NCI-H146 treated with DMSO at 0.1 percent for 48 hours (cell line): ENCODE results near the gene VIPR2.
"Not testable (repeated sequence)": the region's sequence is repeated elsewhere in the genome, so short reads cannot be mapped to it uniquely, and the experiment has no call there.

ENCODE experiments used
- DNase-seq: peaks from one replicate; lab custom pipeline; 2025; ENCODE audit not compliant: unreplicated experiment; lab: John Stamatoyannopoulos, UW

The VIPR2 gene, protein sequence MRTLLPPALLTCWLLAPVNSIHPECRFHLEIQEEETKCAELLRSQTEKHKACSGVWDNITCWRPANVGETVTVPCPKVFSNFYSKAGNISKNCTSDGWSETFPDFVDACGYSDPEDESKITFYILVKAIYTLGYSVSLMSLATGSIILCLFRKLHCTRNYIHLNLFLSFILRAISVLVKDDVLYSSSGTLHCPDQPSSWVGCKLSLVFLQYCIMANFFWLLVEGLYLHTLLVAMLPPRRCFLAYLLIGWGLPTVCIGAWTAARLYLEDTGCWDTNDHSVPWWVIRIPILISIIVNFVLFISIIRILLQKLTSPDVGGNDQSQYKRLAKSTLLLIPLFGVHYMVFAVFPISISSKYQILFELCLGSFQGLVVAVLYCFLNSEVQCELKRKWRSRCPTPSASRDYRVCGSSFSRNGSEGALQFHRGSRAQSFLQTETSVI

GRCh38 chr7:159144758-159145489 is at the start of gene VIPR2:
Gene VIPR2, minus strand, starts transcription at chr7:159144867. Its CDS starts 96 bp downstream, at chr7:159144771.
- DNase-seq: no peak

DNA sequence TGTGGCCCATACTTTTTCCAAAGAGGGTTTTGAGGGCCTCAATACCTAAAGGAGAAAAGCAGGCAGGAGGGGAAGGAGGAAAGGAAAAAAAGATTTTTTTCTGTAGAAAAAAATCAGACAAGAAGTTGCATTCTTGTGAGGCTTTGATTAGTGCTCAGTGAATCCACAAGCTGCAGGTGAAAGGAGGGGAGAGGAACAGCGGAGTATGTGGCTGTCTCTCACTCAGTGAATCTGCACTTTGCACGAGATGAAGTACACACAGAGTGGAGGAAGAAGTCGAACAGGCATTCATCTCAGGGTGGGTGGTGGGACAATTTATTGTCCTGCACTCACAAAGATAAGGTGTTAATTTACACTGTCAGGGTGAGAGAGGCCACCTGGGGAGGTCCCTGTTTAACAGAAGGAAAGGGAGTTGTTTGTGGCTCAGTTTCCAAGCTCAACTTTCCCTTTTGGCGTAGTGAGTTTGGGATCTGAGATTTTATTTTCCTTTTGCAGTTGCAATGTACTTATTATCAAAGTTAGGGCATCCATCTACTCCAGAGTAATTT is 49.0 kb upstream of the VIPR2 start:
- DNase-seq: no peak

- DNase-seq: no peak
Measured at GRCh38 chr7:159192725-159193453, 48.2 kb upstream of the VIPR2 start.

GRCh38 chr7:159192013-159192412 is 47.3 kb upstream of the VIPR2 start:
- DNase-seq: no peak

- DNase-seq: no peak
Measured at GRCh38 chr7:159191236-159191635, 46.6 kb upstream of the VIPR2 start.

GRCh38 chr7:159188011-159188410 is 43.3 kb upstream of the VIPR2 start:
- no peak for DNase-seq

DNA sequence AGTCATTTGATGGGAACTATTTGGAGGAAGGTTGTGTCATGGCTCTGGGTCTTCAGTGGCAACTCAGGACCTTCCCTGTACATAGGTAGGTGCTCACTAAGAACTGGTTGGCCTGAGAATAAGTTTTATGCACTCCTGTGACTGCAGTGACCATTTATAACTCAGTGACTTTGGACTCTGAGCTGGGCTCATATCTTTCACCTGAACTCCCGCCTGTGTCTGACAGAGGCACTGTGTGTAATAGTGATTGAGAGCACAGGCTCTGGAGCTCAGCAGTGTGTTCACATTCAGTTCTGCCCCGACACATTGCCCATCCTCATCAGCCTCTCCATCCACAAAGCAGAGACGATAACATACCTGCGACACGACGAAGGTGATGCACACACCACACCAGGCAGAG is 34.6 kb upstream of the VIPR2 start:
- DNase-seq: no peak

DNA sequence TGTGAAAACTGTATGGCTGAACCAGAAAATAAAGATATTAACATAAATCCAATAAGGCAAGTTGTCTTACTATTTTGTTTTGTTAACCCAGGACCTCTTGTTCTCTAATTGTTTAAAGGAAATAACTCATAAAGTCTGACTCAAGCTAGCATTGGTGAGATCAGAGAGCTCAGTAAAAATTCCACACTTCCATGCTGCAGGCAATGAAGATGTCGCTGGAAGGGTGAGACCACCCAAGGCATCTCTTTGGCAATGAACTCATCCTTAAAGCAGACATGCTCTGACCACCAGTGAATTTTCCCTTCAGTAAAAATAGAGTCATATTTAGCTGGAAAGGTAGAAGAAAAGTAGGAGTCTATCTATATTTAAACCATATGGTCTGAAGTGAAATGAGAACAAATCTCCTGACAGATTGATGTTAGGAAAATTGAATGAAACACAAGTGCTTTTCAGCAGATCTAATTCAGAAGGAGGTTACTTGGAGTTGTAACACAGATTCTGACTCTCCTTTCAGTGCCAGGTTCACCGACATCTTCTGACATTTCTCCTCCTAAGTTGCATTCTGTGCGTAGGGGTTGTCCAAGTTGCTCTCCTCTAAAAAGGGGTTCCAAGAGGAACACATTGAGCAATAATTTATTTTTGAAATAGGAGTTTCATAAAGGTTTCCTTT is 32.8 kb upstream of the VIPR2 start:
- no peak for DNase-seq

DNA sequence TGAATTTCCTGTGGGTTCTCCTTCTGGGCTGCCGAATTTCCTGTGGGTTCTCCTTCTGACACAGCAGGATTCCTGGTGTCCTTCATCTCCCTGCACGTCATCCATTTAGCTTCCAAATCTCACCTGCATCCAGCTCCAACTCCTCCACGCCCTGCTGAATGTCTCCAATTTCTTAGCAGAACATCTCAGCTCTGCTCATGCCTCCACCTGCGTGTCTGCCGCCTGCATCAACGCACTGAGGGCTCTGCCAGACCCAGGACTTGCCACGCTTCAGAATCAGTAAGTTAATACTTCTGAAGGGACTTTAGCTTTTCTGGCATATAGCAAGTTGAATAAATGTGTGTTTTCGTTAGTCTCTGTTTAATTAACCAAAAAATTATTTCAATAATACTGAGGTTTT is 31.1 kb upstream of the VIPR2 start:
- no peak for DNase-seq

DNA sequence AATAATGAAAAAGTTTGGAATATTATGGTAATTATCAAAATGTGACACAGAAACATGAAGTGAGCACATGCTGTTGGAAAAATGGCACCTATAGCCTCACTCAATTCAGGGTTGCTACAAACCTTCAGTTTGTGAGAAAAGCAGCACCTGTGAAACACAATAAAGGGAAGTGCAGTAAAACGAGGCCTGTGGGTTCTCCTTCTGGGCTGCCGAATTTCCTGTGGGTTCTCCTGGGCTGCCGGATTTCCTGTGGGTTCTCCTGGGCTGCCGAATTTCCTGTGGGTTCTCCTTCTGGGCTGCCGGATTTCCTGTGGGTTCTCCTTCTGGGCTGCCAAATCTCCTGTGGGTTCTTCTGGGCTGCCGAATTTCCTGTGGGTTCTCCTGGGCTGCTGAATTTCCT is 30.4 kb upstream of the VIPR2 start:
- not testable (repeated sequence) for DNase-seq

- DNase-seq: no peak
Measured at GRCh38 chr7:159172400-159172799, 27.7 kb upstream of the VIPR2 start.

GRCh38 chr7:159169391-159169790 is 24.7 kb upstream of the VIPR2 start:
- no peak for DNase-seq

- DNase-seq: no peak
Measured at GRCh38 chr7:159167139-159167538, 22.5 kb upstream of the VIPR2 start.

DNA sequence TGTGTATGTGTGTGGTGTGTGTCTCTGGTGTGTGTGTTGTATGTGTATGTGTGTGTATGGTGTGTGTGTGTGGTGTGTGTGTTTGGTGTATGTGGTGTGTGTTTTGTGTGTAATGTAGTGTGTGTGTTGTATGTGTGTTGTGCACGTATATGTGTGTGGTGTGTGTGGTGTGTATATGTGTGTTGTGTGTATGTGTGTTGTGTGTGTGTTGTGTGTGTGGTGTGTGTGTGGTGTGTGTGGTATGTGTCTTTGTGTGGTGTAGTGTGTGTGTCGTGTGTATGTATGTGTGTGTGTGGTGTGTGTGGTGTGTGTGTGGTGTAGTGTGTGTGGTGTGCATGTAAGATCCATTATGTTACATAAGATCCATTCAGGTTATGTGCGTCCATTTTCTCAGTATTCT is 21.9 kb upstream of the VIPR2 start:
- DNase-seq: no peak

DNA sequence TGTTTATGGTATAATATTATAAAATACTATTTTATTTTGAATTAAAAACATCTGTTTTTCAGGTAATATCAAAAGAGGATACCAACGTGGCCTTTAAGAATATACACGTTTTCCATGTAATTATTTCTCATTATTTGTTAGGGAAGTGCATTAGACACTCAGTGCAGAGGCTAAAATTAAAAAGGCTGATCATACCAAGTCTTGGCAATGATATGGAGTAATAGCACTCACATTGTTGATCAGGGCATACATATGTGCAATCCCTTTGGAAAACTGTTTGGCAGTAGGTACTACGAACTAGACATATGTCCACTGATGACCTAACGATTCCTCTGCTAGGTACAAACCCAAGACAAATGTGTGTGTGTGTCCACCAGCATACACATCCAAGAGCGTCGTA is 20.7 kb upstream of the VIPR2 start:
- no peak for DNase-seq

- not testable (repeated sequence) for DNase-seq
Measured at GRCh38 chr7:159163703-159164301, 19.1 kb upstream of the VIPR2 start.

GRCh38 chr7:159162050-159162626 is 17.5 kb upstream of the VIPR2 start:
- DNase-seq: not testable (repeated sequence)

GRCh38 chr7:159160450-159160849 is 15.8 kb upstream of the VIPR2 start:
- DNase-seq: no peak

DNA sequence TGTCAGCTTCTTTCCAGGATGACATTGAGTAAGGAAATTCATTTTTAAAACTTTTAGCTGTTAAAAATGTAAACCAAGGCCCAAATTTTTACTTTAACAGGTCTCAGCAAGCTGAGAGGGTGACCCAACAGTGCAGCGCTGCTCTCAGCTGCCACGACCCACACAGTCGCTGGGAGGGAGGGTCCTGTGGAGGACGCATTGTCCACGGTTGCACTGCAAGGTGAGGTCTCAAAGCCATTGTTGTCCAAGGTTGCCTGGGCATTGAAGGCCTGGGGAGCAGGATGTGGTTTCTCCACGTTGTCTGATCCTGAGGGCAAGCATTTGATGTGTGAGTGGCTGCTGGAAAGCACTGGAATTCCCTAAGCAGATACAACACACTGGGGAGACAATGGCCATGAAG is 15.1 kb upstream of the VIPR2 start:
- no peak for DNase-seq

DNA sequence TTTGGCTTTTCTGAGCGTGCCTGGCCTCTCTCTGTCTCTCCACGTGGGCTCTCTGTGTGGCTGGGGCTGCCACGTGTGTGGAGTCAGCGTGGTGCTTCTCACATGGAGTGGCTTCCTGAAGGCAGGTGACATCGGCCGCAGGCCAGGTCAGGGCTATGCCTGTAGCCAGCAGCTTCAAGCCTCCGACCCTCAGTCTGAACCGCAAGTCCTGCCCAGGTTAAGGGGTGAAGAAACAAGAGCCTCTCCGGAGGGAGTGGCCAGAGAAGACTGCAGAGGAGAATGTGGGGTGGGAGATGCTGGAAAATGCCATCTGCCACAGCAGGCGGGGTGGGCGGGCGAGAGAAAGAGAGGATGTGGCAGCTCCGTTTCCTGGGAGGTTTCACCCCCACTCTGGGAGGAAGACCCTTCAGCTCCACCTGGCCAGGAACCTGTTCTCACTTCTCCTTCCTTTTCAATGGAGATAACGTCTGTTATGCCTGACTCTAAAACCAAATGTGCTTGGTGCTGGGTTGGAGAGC is 14.3 kb upstream of the VIPR2 start:
- no peak for DNase-seq
